Hematopoietic multipotent progenitor cell (in vitro differentiated cells): ENCODE results near the gene SEPTIN8. TPM values are rescaled to one million over a fixed set of nuclear protein-coding genes. Genes with fewer than 3 reads are reported as not detected.
A peak's percentile ranks its signal among the peaks of the same experiment; 100 is the strongest.

ENCODE experiments used
- DNase-seq, 3 donors: peaks; one replicate each; pipeline ENCODE4 v3.0.0-alpha.2; 2011 to 2015; ENCODE audit warnings: low read depth in 2 of 3, low spot score in 2 of 3
- total RNA-seq: library from RNA; depleted of rRNA; stranded (reverse); fragments of >200 nt; gene quantifications from one replicate; pipeline ENCODE4 v1.2.3, GENCODE V29; 2012

The SEPTIN8 gene, protein sequence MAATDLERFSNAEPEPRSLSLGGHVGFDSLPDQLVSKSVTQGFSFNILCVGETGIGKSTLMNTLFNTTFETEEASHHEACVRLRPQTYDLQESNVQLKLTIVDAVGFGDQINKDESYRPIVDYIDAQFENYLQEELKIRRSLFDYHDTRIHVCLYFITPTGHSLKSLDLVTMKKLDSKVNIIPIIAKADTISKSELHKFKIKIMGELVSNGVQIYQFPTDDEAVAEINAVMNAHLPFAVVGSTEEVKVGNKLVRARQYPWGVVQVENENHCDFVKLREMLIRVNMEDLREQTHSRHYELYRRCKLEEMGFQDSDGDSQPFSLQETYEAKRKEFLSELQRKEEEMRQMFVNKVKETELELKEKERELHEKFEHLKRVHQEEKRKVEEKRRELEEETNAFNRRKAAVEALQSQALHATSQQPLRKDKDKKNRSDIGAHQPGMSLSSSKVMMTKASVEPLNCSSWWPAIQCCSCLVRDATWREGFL
- total RNA-seq, result 5.4 TPM

DNA sequence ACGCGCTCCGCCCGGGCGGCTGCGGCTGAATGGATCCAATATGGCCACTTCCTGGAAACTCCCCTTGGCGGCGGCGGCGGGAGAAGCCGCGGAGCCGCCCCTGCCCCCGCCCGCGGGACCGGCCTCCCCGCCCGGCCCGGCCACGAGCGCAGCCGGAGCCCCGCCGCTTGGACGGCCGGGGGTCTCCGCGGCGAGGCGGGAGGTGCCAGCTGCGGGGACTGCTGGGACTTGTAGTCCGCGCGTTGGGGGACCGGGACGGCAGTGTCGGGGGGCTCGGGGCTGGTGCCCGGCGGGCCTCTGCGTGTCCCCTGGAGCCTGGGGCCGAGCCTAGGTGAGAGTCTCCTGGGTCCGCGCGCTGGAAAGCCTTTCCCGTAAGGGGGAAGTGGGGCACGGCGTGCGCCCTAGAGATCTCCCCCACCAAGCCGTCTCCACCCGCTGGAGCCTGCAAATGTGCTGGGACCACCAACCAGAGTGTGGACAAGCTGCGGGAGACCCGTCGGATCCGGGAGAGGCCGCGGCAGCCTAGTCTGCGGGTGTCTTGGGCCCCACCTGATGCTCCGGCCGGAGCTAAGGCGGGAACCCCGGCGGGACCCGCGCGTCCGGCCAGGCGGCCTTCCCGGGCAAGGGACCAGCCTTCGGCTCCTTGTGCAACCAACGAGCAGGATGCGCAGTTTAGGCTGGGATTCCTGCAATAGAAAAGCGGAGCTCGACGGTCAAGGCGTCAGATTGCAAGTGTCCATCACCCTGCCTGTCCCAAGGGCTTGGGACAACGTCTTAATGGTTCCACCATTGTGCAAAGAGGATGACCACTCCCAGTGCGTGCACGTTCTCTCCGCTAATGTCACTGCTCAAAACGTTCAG, at the start of gene SEPTIN8:
Gene SEPTIN8 (minus strand): TSS at position 31 of the 861 bp plus-strand sequence. CDS start 102 bp downstream, outside the sequence.
- peak in 1 of 3 donors; percentile 21 for DNase-seq

DNA sequence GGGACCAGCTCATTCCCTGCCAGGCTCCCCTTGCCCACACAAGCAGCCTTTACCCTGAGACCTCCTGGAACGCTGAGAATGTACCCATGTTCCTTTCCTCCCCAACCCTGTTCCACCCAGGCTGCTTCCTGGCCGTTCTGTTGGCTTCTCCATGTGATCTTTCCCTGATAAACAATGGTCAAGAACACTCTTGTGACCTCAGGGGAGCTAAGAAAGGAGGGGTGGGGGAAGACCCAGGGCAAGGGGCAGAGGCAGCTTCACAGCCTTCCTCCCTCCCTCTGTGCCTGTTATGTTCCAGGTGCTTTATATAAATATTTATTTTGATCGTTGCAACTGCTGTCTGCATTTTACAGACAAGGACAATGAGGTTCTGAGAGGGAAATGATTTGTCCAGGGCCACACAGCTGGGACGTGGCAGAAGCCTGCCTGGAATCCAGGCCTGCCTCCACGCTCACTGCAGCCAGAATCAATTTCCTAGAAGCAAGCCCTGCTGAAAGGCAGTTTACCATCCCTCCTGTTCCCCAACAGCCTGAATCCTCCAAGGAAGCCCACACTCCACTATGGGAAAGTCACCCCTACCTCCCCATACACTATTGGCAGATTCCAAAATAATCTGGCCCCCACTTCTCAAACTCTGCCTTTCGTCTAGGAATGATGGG, 49.5 kb upstream of the SEPTIN8 start:
- DNase-seq, result no peak

DNA sequence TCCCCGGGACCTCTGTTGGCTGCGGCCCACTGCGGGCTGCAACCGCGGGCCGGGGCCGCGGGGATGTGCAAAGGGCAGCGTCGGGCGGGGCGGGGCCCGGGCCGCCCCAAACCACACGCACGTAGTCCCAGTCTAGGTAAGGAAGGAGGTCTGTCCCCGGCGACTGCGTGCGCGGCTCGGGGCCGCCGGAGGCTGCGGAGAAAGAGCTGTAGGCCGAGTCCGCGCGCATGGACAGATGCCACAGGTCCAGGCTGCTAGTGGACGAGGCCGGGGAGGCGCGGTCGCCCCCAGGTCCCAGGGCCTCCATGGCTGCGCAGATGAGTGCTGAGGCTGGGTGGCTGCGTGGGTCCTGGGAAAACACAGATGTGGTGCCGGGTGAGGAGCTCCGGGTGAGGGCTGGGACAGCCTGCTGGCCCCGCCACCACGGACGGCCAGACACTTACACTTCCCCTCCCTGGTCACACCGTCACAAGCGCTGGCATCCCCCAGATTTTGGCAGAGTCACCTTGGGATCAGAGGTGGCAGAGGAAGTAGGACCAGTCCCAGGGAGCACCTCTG, 48.9 kb upstream of the SEPTIN8 start:
- no peak for DNase-seq

DNA sequence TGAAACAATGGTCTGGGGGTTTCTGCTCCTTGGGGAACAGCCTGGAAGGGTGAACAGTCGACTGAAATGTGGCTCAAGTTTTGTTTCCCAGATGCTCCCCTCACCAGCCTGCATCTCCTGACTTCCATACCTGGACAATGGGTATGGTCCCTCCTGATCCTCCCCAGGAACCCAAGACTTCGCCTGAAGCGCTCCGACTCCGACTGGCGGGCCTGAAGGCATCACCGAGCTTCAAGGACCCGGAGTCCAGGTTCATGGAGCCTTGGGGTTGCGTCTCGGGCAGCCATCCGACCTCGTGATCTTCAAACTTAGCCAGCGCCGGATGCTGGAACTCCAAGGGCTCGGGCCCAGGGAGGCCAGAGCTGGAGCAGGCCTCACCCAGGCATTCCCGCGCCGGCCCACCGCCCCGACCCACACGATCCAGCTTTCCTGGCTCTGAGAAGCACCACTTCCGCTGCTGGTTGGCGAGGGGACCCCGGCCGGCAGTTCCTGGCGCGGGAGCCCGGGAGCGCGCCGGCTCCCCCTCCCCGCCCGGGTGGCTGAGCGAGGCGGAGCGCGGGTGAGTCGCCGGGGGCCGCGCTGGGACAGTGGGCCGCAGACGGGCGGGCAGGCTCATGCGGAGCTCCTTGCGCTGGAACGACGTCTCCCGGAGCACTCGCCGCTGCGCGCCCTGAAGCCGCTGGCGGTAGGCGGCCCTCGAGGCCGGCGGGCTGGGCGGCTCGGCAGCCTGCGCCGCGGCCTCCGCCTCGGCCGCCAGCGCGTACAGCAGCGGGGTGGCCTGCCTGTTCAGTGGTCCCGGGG, 48.2 kb upstream of the SEPTIN8 start:
- DNase-seq, result no peak

DNA sequence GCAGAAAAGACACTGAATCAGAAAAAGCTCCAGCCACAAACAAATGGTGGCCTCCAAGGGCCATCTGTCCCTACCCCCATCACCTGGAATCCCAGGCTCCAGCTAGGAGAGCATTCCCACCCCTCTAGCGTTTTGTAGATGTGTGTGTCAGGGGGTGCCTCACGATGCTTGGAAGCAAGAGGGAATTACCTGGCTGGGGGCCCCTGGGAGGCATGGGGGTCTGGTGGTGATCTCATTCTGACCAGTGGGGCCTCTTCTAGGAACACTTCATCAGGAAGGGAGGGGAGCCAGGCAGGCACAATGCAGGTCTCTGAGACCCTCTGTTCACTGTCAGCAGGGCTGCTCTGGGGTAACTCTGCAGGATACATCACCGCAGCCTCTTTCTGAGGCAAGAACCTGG, 47.4 kb upstream of the SEPTIN8 start:
- DNase-seq, result no peak

DNA sequence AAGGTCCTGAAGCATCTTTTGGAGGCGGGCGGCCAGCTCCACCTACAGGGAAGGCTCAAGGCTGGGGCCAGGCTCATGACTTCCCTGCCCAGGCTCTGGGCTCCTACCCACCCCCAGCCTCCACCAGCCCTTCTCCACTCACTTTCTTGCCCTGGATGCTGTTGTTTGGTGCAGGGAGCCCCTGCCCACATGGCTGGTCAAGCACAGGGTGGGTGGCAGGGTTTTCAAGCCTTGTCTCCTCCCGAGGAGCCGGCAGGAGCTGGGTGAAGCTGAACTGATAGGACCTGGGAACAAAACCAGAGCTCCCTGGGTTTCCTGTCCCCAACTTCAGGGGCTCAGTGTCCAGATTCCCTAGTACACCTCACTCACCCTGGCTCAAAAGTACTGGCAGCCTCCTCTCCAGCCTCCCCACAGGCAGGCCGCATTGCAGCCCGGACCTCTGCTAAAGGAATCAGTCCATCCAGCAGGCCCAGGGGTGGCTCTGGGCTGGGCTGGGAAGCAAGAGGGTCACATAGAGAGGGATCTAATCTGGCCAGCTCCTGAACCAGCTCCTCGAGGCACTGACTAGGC, 46.5 kb upstream of the SEPTIN8 start:
- DNase-seq, result no peak

DNA sequence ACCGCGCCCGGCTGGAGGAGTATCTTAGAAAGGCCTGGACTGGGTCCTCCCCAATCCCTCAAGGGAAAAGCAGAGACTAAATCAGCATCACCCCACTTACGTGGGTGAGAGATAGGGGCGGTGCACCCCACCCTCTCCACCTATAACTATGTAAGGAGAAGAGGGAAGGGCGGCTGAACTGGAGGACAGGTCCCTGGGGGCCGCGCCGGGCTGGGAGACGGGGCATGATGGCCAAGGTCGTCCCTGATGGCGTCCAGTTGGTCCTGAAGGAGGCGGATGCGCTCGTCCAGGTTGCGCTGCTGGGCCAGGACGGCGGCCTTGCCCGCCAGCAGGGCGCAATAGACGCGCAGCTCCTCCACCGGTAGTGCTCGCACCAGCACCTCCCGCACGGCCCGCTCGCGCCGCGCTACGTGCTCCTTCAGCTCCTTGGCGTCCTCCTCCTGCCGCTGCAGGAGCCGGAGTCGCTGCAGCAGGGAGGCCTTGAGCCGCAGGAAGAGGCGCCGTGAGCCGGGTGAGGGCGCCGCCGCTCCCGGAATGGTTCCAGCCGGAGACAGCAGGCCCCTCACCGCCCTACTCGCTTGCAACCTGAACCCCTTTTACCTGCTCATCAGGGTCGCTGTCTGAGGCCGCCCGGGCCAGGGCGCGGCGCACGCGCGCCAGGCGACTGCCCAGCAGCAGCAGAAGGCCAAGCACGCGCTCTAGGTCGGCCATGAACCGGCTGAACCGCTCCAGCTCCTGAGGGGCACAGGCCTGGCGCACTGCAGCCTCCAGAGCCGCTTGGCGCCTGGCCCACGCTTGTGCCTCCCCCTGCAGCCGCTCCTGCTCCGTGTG, 45.8 kb upstream of the SEPTIN8 start:
- DNase-seq, result peak in 1 of 3 donors; percentile 37

DNA sequence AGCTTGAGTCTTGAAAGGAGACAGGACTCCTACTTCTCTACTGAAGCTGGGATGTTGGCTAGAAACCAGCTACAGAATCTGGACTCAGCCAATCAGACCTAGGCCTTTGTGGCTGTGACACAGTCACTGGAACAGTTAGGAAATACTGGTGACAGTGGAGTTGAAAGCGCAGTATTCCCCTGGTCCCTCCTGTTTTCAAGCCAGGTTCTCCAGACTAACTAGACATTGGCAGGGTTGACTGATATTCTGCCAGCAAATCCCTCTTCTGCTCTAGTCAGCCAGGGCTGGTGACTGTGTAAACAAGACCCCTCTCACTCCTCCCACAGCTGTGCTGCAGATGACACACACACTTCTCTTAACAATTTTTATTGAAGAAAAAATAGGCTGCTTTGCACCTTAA, 44.8 kb upstream of the SEPTIN8 start:
- DNase-seq, result no peak

DNA sequence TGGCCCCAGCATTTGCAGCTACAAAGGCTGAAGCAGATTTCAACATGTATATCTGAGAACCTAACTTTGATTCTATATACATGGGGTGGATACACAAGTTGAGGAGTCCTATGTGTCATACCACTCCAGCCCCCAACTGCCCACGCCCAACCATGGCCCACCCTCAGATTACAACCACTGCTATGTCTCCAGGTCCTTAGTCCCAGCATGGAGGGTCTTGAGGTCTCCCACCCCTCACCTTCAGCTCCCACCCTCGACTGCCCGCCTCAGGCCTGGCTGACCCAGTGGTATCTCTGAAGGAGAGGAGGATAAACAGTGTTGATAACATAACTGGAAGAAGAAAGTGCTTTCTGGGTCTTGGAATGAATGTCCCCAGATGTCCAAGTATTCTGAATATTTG, 44.3 kb upstream of the SEPTIN8 start:
- DNase-seq, result no peak

DNA sequence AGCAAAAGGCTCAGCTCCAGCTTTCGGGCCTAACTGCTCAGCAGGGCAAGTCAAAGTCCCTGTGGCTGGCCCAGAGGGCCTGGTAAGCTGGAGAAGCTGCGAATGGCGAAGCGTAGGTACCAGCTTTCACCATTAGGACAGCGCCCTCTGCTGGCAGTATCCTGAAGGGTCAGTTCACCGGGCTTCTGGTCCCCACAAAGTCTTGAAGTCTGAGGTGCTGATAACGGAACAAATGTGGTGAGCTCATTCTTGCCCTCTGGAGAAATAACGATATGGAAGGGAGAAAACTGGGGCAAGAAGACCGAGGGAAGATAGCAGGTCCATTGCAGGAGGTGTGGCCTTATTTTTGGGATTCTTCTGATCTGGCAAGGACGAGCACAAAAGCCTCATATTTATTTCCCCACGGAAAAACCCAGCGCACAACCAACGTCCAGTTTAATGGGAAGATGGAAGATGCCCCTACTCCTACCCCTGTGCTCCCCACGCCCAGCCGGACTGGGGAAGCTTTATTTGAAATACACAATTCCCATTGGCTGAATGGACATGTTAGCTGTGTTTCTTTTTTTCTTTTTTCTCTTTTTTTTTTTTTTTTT, 43.2 kb upstream of the SEPTIN8 start:
- DNase-seq, result peak; percentile 79 to 95 (median 88)

DNA sequence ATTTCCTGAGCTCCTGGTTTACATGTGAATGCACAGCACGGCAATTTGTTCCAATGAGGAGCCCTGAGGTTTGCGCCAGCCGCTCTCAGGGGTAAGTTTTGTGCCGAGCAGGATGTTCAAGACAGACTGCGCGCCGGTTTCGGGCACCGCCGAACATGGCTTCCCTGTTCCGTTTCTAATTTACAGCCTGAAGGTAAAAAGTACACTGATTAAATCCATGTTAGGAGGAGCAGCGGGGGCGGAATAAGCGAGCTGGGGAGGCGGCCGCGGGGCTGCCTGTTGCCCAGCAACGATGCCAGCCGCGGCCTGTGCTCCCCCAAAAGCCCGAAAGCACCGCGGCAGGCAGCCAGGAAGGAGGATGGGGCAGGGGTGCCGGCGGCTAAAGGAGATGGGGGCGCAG, 42.4 kb upstream of the SEPTIN8 start:
- DNase-seq, result no peak

DNA sequence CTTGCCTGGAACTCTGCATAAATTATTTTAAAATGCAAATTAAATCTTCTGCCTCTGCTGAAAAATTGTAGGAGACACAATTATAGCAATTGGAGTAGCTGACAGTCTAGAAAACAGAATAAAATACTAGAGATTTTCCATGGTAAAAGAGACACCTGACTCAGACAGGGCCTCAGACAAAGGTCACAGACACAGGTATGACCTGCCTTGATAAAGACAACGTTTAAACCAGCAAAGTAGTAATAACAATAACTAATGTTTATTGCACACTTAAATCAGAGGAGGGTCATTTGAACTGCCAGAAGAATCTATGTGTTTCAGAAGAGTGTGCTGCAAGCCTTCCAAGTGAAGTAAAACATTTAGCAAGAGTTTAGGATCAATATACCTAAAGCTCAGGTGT, 40.0 kb upstream of the SEPTIN8 start:
- DNase-seq, result no peak

DNA sequence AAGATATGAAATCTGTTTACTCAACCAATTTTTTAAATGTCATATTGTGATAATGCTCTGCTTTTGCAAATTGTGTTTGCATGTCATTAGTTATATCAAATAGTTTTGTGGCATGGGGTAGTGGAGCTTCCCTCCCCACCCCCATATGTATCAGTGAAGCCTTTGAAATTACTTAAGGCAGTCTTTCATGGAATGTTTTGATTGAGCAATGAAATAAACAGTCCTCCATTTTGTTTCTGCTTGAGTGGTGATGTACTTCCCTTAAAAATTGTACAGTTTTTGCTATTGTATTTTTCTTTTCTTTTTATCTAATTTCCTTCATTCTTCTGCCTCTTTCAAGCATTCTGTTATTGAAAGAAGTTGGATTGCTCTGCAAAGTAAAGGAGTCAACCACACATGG, 39.5 kb upstream of the SEPTIN8 start:
- no peak for DNase-seq

DNA sequence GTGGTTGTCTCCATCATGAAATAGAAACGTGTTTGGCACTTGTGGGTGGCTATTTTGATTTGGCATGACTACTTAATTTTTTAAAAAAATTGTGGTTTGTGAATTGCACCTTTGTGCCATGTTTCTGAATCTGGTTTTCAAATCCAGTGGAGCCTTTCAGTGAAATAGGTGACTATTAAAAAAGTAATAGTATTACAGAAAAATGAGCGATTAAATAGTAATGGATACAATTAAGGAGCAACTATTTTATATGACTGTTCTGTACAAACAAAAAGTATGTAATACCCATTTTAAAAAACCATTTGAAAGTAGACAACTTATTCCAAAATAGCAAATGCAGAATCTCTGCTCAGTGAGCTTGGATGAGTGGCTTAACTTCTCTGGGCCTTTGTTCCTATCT, 39.0 kb upstream of the SEPTIN8 start:
- DNase-seq, result no peak

DNA sequence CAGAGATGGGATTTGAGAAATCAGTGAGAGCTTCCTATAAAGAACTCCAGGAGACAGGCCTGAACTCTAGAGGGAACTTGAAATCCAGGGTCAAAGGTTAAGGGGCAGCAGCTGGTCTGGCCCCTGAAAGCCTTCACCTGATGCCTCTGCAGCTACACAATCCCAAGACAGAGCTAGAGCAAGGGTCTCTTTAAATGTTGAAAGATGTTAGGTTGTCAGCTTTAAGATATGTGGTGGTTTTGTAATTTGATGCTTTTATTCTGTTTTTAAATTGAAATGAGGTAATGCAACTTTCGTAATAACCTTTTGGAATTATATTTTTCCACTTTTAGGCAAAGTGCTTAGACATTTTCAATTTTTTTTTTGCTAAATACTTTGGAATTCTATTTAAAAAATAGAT, 38.4 kb upstream of the SEPTIN8 start:
- no peak for DNase-seq

DNA sequence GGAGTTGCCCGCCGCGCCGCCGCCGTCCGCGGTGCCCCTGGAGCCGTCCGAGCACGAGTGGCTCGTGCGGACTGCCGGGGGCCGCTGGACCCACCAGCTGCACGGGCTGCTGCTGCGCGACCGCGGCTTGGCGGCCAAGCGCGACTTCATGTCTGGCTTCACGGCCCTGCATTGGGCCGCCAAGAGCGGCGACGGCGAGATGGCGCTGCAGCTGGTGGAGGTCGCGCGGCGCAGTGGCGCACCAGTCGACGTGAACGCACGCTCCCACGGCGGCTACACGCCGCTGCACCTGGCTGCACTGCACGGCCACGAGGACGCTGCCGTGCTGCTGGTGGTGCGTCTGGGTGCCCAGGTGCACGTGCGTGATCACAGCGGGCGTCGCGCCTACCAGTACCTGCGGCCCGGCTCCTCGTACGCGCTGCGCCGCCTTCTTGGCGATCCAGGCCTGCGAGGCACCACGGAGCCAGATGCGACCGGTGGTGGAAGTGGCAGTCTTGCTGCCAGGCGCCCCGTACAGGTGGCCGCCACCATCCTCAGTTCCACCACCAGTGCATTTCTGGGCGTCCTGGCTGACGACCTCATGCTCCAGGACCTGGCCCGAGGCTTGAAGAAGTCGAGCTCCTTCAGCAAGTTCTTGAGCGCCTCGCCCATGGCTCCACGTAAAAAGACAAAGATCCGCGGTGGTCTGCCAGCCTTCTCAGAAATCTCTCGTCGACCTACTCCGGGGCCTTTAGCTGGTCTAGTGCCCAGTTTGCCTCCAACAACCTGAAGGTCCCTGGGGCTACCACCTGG, 37.7 kb upstream of the SEPTIN8 start:
- no peak for DNase-seq

DNA sequence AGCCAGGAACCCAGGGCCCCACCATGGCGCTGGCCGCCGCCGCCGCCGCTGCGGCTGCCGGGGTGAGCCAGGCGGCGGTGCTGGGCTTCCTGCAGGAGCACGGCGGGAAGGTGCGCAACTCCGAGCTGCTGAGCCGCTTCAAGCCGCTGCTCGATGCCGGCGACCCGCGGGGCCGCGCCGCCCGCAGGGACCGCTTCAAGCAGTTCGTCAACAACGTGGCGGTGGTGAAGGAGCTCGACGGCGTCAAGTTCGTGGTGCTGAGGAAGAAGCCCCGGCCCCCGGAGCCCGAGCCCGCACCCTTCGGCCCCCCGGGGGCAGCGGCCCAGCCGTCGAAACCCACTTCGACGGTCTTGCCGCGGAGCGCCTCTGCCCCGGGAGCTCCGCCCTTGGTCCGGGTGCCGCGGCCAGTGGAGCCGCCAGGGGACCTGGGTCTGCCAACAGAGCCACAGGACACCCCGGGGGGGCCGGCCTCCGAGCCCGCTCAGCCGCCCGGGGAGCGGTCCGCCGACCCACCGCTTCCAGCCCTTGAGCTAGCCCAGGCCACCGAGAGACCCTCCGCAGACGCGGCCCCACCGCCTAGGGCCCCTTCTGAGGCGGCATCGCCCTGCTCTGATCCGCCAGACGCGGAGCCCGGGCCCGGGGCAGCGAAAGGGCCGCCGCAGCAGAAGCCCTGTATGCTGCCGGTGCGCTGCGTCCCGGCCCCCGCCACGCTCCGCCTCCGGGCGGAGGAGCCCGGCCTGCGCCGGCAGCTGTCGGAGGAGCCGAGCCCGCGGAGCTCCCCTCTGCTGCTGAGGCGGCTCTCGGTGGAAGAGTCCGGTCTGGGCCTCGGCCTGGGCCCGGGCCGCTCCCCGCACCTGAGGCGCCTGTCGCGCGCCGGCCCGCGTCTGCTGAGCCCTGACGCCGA, 36.8 kb upstream of the SEPTIN8 start:
- DNase-seq, result no peak
